Type B pancreatic cell (in vitro differentiated cells): Measurements from ENCODE around the gene ASB5. TPM values are rescaled to one million over a fixed set of nuclear protein-coding genes. Genes with fewer than 3 reads are reported as not detected.

Experiments used
- DNase-seq: peaks from one replicate; pipeline ENCODE4 v3.0.0; 2021; ENCODE audit warnings: mixed read lengths; ENCODE audit not compliant: unreplicated experiment; ENCODE audit errors: extremely low spot score
- H3K27ac Mint-ChIP-seq: 2 replicates; pipeline ENCODE4 v1.8.0; 2021; ENCODE audit warnings: mild to moderate bottlenecking, mixed read lengths
- H3K27me3 Mint-ChIP-seq: 2 replicates; pipeline ENCODE4 v1.8.0; 2021; ENCODE audit warnings: mixed read lengths
- H3K36me3 Mint-ChIP-seq: 2 replicates; pipeline ENCODE4 v1.8.0; 2021; ENCODE audit warnings: mixed read lengths
- H3K4me1 Mint-ChIP-seq: one replicate; pipeline ENCODE4 v1.8.0; 2021; ENCODE audit warnings: mixed read lengths; ENCODE audit not compliant: unreplicated experiment
- H3K4me3 Mint-ChIP-seq: 2 replicates; pipeline ENCODE4 v1.8.0; 2021; ENCODE audit warnings: mild to moderate bottlenecking, mixed read lengths
- H3K9me3 Mint-ChIP-seq: 2 replicates; pipeline ENCODE4 v1.8.0; 2021; ENCODE audit warnings: mixed read lengths
- total RNA-seq: library from RNA; stranded (reverse); gene quantifications from 2 replicates; pipeline ENCODE4 v1.2.1, GENCODE V29; 2021; ENCODE audit warnings: low replicate concordance
- TF ChIP-seq, protein P1 (sequence below): fragments of 200-600 bp; sonication (generic); conservative IDR thresholded peaks from 2 replicates; pipeline ENCODE4 v1.5.0; 2021; ENCODE audit warnings: antibody characterized with exemption, mild to moderate bottlenecking

The ASB5 gene
- total RNA-seq, 1 donor from 2014 or later = not detected

DNA sequence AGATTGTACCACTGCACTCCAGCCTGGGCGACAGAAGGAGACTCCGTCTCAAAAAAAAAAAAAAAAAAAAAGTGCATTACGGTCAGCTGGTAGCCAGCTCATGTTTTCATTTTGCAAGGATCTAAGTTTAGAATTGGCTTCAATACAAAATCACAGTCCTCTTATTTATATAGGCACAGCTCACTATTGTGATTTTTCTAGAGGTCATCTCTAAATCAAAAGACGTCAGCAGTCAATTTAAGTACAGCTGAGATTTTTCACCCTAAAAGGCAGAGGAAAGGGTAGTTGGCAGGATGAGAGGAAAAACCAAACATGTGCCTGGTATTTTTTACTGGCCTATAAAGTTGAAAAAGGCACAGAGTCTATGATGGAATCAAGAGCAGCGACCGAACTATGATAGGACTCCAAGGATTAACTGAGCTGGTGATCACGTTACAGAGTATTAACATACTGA, 30.8 kb downstream of the ASB5 start:
- peaks cover 5% of the 10 kb centered on the region for H3K4me1 Mint-ChIP-seq
- H3K27me3 Mint-ChIP-seq = no peaks in the 10 kb centered on the region
- H3K27ac Mint-ChIP-seq = no peak overlapping the region
- H3K36me3 Mint-ChIP-seq = no peaks in the 10 kb centered on the region
- no peak overlapping the region for H3K4me3 Mint-ChIP-seq
- no peak for DNase-seq
- no peaks in the 10 kb centered on the region for H3K9me3 Mint-ChIP-seq
- TF ChIP-seq, protein P1, sequence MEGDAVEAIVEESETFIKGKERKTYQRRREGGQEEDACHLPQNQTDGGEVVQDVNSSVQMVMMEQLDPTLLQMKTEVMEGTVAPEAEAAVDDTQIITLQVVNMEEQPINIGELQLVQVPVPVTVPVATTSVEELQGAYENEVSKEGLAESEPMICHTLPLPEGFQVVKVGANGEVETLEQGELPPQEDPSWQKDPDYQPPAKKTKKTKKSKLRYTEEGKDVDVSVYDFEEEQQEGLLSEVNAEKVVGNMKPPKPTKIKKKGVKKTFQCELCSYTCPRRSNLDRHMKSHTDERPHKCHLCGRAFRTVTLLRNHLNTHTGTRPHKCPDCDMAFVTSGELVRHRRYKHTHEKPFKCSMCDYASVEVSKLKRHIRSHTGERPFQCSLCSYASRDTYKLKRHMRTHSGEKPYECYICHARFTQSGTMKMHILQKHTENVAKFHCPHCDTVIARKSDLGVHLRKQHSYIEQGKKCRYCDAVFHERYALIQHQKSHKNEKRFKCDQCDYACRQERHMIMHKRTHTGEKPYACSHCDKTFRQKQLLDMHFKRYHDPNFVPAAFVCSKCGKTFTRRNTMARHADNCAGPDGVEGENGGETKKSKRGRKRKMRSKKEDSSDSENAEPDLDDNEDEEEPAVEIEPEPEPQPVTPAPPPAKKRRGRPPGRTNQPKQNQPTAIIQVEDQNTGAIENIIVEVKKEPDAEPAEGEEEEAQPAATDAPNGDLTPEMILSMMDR = no peak

DNA sequence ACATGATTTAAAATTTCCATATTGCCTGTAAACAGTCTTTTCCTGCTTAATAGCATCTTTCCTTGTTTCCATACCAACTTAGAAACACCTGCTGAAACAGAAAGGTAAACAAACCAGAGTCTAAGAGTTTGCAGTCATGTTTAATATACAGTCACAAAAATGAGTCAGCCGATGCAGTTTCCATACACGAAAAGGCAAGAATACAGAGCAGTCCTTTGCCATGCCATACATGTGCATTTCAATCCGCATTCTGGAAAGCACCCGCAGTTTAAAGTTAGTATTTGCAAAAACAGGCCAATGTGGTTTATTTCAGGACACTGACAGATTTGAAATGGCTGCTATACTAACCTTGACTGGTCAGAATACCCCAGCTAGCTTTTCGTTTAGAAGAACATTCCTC, 32.1 kb downstream of the ASB5 start:
- no peak for DNase-seq
- TF ChIP-seq, protein P1 = no peak
- Mint-ChIP-seq H3K9me3 (no peaks in the 10 kb centered on the region), H3K36me3 (no peaks in the 10 kb centered on the region), H3K4me1 (peaks cover 5% of the 10 kb centered on the region), H3K27ac (no peak overlapping the region), H3K27me3 (no peaks in the 10 kb centered on the region), H3K4me3 (no peak overlapping the region)

DNA sequence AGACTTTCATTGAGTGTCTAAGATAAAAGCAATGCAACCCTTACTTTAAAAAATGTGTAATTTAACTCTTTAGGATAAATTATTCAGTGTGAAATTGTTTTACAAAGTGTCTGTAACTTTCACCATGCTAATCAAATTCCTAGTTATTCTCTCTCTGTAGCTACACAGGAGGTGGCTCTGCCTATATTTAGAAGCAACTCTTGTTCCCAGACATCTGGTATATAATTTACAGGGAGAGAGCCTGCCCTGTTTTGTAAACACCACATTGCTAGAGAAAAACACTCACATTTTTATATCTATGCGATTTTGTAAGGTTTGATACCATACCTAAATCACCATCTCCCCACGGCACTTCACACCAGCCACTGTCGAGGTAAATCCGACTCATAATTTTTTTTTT, 38.2 kb downstream of the ASB5 start:
- Mint-ChIP-seq H3K4me1 (no peaks in the 10 kb centered on the region), H3K9me3 (no peaks in the 10 kb centered on the region), H3K27me3 (no peaks in the 10 kb centered on the region), H3K36me3 (no peaks in the 10 kb centered on the region), H3K27ac (no peak overlapping the region), H3K4me3 (no peak overlapping the region)
- DNase-seq = no peak
- TF ChIP-seq, protein P1 = no peak

DNA sequence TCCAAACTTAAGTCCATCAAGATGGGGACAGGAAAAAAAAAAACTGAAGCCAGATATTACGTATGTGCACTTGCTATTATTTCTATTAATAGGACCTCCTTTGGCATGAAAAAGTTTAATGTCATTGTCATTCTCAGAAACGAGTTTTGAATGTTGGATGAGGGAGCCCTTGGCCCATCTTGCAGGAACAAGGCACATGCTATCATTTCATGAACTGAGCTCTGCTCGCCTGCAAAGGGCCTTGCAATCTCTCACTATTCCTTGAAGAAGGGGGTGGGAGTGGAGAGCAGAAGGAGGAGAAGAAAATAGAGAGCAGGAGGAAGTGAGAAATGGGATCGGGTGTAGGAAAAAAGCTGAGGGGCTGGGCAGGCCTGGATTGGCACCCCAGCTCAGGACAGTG, 39.4 kb downstream of the ASB5 start:
- TF ChIP-seq, protein P1 = no peak
- H3K27me3 Mint-ChIP-seq = no peaks in the 10 kb centered on the region
- no peak overlapping the region for H3K4me3 Mint-ChIP-seq
- DNase-seq = no peak
- H3K27ac Mint-ChIP-seq = no peak overlapping the region
- no peaks in the 10 kb centered on the region for H3K36me3 Mint-ChIP-seq
- H3K4me1 Mint-ChIP-seq = no peaks in the 10 kb centered on the region
- no peaks in the 10 kb centered on the region for H3K9me3 Mint-ChIP-seq

DNA sequence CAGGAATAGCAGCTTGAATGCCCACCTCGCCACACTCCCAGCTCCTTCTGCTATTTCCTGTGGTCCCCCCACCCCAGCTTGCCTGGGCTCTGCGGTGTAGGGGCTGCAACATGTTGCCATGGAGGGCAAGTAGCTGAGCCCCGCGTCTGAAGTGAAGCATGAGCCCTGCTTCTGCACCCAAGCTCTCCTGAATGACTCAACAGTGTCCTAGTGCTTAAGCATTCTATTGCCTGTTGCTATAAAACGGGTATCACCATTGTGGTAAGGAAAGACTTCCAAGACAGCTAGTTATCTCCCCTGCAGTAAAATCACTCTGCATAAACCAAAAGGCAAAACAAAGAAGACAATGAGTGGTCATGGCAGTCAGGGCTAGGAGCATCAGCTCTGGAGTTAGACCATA, 42.3 kb downstream of the ASB5 start:
- no peak for DNase-seq
- Mint-ChIP-seq H3K4me1 (no peaks in the 10 kb centered on the region), H3K4me3 (no peak overlapping the region), H3K27me3 (no peaks in the 10 kb centered on the region), H3K9me3 (peaks cover 4% of the 10 kb centered on the region), H3K36me3 (no peaks in the 10 kb centered on the region), H3K27ac (no peak overlapping the region)
- TF ChIP-seq, protein P1 = no peak

DNA sequence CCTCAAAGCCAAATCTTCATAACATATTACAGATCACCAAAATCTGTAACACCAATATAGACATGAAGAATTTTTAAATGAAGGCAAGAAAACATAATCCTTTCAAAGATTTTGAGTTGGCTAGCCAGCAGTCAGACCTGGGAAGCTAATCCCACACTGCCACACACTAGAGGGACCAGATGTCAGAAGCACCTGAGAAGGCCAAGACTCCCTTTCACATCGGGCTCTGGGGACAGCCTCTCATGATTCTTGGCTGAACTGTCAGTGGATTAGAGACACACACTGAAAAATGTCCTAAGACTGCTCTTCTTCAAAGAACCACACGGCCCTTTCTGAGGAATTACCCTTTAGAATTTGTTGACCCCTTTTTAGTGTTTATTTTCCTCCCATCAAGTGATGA, 45.5 kb downstream of the ASB5 start:
- H3K27me3 Mint-ChIP-seq = no peaks in the 10 kb centered on the region
- H3K9me3 Mint-ChIP-seq = peaks cover 4% of the 10 kb centered on the region
- no peak for DNase-seq
- no peak overlapping the region for H3K27ac Mint-ChIP-seq
- TF ChIP-seq, protein P1 = no peak
- H3K36me3 Mint-ChIP-seq = no peaks in the 10 kb centered on the region
- no peaks in the 10 kb centered on the region for H3K4me1 Mint-ChIP-seq
- no peak overlapping the region for H3K4me3 Mint-ChIP-seq
